Raji (cell line): Measurements from ENCODE around the gene AURKB.
A peak's percentile ranks its signal among the peaks of the same experiment; 100 is the strongest.

Source experiments
- POLR2A ChIP-seq: IDR thresholded peaks from 2 replicates; pipeline ENCODE4 v1.6.1; 2011; ENCODE audit warnings: low read depth, low read length, control low read depth; ENCODE audit not compliant: insufficient read depth

The AURKB gene

DNA sequence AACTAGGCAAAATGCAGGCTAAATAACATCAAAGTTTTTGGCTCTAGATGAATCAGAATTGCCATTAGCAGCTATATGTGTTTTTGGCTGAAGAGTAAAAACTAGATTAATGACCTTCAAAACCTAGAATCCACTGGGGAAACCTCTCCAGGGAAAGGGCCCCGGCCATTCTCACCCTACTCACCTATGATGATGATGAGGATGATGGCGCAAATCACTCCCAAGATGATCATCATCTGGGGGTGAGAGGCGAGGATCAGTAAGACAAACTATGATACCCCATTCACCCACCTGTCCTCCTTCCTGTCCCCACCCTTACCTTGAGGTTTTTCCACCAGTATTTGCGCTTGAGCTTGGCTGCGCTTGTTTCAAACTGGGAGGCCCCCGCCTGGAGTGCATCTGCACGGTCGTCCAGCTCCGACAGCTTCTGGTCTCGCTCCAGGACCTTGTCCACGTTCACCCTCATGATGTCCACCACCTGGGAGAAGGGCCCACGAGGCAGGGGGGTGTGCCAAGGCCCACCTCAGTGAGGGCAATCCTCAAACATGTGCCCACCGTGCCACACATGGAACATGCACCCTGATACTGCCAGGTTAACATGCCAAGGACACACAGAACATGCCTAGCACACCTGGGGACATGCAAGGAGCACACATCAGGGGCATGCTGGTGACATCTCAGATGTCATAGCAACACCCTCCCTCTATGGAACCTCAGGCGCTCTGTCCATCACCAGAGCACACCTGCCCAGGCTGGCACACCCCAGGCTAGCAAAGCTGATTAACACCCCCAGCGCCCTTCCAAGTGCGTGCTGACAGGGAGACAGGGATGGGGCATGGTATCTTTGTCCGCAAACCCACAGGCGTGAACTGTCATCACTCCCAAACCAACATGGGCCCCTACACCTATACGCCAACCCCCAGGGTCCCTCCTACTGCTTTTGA lies 48.8 kb downstream of the AURKB start:
- TF ChIP-seq POLR2A, result no peak

DNA sequence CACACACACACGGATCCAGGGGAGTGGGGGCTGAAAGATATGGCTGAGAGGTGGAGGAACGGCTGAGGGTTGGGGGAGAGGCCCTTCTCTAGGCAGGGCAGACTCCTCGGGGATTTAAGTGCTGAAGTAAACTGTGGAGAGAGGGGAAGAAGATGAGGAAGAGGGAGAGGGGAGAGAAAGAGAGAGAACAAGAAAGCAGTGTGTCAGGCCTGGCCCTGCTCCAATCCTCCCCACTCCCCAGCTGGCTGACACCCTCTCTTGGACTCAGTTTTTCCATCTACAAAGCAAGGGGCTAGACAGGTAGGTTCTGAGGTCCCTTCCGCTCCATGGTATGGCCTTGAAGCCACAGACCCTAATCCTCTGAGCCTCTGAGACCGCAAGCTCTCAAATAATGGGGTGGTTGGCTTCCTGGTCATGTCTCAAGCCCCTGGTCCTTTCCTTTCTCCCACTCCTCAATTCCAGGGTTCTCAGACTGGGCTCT lies 49.6 kb downstream of the AURKB start:
- TF ChIP-seq POLR2A, result no peak

GRCh38 chr17:8160224-8160577 lies 50.2 kb downstream of the AURKB start:
- TF ChIP-seq POLR2A, result no peak

DNA sequence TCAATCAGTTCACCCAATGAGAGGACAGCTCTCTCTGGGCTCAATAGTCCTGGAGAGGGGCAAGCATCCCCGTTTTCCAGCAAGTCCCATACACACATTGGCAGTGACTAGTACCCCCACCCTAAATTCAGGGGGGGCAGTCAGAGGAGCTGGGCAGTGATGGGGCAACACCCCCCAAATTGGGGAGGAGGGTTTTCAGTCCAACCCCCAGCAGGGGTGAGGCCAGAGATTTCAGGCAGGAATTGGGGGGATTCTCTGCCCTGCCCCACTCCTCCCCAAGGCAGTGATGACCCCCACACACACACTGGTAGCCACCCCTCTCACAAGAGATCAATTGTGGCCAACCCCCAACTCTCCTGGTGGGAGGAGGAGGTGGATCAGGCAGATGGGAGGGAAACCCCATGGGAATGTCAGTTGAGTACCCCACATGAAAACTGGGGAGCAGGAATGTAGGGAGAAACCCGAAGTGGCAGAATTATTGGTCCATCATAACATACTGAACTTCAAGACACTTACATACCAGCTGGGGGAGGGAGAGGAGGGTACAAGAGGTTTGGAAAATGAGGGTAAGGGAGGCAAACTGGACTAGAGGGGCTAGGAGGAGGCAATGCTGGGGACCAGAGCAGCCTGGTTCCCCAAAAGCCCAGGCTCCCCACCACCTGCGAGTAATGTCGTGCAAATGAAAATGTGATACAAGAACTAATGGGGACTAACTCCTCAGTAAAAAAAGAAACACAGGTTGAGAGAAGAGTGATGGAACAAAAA lies 50.7 kb downstream of the AURKB start:
- no peak for TF ChIP-seq POLR2A

GRCh38 chr17:8159032-8159400 lies 51.4 kb downstream of the AURKB start:
- no peak for TF ChIP-seq POLR2A

GRCh38 chr17:8158267-8159031 lies 51.9 kb downstream of the AURKB start:
- no peak for TF ChIP-seq POLR2A

DNA sequence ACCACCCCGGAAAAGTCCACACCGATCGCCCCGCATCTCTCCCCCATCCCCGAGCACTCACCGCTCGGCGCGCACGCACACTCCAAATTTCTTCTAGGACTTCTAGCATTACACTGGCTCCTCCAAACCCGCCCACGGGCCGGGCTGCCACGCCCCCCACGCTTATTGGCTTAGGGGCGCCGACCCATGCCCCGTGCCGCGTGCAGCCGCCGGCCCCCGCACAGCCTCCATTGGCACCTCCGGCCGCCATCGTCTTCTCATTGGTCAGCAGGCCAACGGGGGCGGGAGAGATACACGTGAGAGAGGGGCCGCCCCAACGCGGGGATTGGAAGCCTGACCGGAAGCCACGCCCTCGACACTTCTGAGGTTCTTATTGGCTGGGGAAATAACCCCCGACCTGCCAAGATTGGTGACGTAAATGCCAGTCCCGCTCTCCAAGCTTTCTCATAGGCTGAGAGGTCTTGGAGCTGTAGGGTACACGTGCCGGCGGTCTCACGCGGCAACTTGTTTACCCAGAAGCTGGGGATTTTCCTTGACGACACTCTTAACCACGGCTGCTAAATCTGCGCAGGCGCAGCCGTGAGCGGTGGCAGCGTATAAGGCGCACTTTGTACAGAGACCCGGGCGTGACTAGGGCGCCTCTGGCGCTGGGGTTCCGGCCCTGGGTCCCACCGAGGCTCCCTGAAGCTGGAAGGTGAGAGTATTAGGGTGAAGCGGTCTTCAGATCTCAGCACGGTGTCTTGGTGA lies 54.0 kb downstream of the AURKB start:
- TF ChIP-seq POLR2A, result peak; percentile 49

- no peak for TF ChIP-seq POLR2A
Measured at GRCh38 chr17:8155996-8156245, 54.5 kb downstream of the AURKB start.

- TF ChIP-seq POLR2A, result no peak
Measured at GRCh38 chr17:8155231-8155995, 55.0 kb downstream of the AURKB start.
